IMR-90 (cell line): ENCODE measurements around the gene S100A16. TPM values are rescaled to one million over a fixed set of nuclear protein-coding genes. Genes with fewer than 3 reads are reported as not detected.

Source experiments
- ATAC-seq: fragments of 200-7000 bp; cut with Tn5 transposase; 2 replicates; pipeline ENCODE4 v1.9.1; 2020; ENCODE audit warnings: low read depth, mild to moderate bottlenecking, moderate library complexity
- BruUV-seq: library from RNA; stranded (reverse); fragments of 400-500 nt; replicated peaks from 2 replicates; lab custom pipeline; 2021; lab: Mats Ljungman, UMichigan
- CTCF ChIA-PET: fragments of 300-600 bp; formaldehyde crosslinking; extraction: SDS; loops from one replicate; lab custom pipeline; 2021; ENCODE audit warnings: antibody characterized with exemption; lab: Yijun Ruan, JAX
- POLR2A ChIA-PET: fragments of 300-600 bp; sonication (Branson Sonifier 250); formaldehyde crosslinking; loops from one replicate; lab custom pipeline; 2022; ENCODE audit warnings: antibody characterized with exemption; ENCODE audit not compliant: unreplicated experiment; lab: Charles Lee
- DNase-seq: peaks from one replicate; pipeline ENCODE4 v3.0.0; 2013
- H2AFZ ChIP-seq: replicated peaks from 2 replicates; pipeline ENCODE3; 2013; ENCODE audit warnings: low read length, mild to moderate bottlenecking; ENCODE audit not compliant: poor library complexity
- H2AK5ac ChIP-seq: 2 replicates; pipeline ENCODE4 v1.6.1; 2013; ENCODE audit warnings: low read depth, low read length, inconsistent platforms
- H2AK9ac ChIP-seq: replicated peaks from 2 replicates; pipeline ENCODE3; 2013; ENCODE audit warnings: mild to moderate bottlenecking, low read depth, low read length, moderate library complexity; ENCODE audit not compliant: poor library complexity
- H2BK120ac ChIP-seq: 2 replicates; pipeline ENCODE4 v1.6.1; 2013; ENCODE audit warnings: low read depth, low read length, inconsistent platforms
- H2BK15ac ChIP-seq: 3 replicates; pipeline ENCODE4 v1.6.1; 2013; ENCODE audit warnings: low read depth, low read length, inconsistent platforms
- H2BK20ac ChIP-seq: 2 replicates; pipeline ENCODE4 v1.6.1; 2013; ENCODE audit warnings: low read depth, mild to moderate bottlenecking, inconsistent platforms, low read length, moderate library complexity
- H2BK5ac ChIP-seq: 2 replicates; pipeline ENCODE4 v1.6.1; 2013; ENCODE audit warnings: mild to moderate bottlenecking, low read depth, low read length, inconsistent platforms; ENCODE audit not compliant: poor library complexity, severe bottlenecking
- H3K14ac ChIP-seq: replicated peaks from 2 replicates; pipeline ENCODE4 v1.6.1; 2013; ENCODE audit warnings: low read depth, low read length, inconsistent platforms
- H3K18ac ChIP-seq: 2 replicates; pipeline ENCODE4 v1.6.1; 2013; ENCODE audit warnings: low read depth, low read length, control low read depth
- H3K23ac ChIP-seq: 2 replicates; pipeline ENCODE4 v1.6.1; 2013; ENCODE audit warnings: low read depth, low read length, inconsistent platforms
- H3K27ac ChIP-seq: 2 replicates; pipeline ENCODE4 v1.5.1; 2013; ENCODE audit warnings: mild to moderate bottlenecking, control low read depth, low read length; ENCODE audit not compliant: insufficient read depth
- H3K27me3 ChIP-seq: 2 replicates; pipeline ENCODE4 v1.6.1; 2013; ENCODE audit warnings: low read length; ENCODE audit not compliant: control insufficient read depth, insufficient read depth
- H3K36me3 ChIP-seq: 2 replicates; pipeline ENCODE4 v1.6.1; 2013; ENCODE audit warnings: low read length, mixed read lengths; ENCODE audit not compliant: control insufficient read depth, insufficient read depth
- H3K4ac ChIP-seq: 2 replicates; pipeline ENCODE4 v1.6.1; 2013; ENCODE audit warnings: low read depth, low read length, inconsistent platforms
- H3K4me1 ChIP-seq: 2 replicates; pipeline ENCODE4 v1.6.1; 2013; ENCODE audit warnings: low read length, mixed read lengths; ENCODE audit not compliant: control insufficient read depth, insufficient read depth
- H3K4me2 ChIP-seq: 2 replicates; pipeline ENCODE4 v1.6.1; 2013; ENCODE audit warnings: low read depth, mild to moderate bottlenecking, control low read depth, low read length, moderate library complexity
- H3K4me3 ChIP-seq: 2 replicates; pipeline ENCODE4 v1.5.1; 2013; ENCODE audit warnings: low read depth, mild to moderate bottlenecking, control low read depth, low read length, moderate library complexity; ENCODE audit not compliant: insufficient read depth
- H3K56ac ChIP-seq: 2 replicates; pipeline ENCODE4 v1.6.1; 2013; ENCODE audit warnings: low read length, inconsistent platforms; ENCODE audit not compliant: insufficient read depth; ENCODE audit errors: extremely low read depth
- H3K79me1 ChIP-seq, 2 experiments: 2 replicates each; pipeline ENCODE4 v1.6.1; 2013; ENCODE audit warnings: low read length in 2 of 2, inconsistent platforms in 1 of 2, low read depth in 1 of 2
- H3K9ac ChIP-seq: 2 replicates; pipeline ENCODE4 v1.6.1; 2013; ENCODE audit warnings: low read depth, low read length, control low read depth
- H3K9me1 ChIP-seq: 2 replicates; pipeline ENCODE4 v1.6.1; 2013; ENCODE audit warnings: low read length, inconsistent platforms; ENCODE audit not compliant: insufficient read depth
- H3K9me3 ChIP-seq: 2 replicates; pipeline ENCODE4 v1.6.1; 2013; ENCODE audit warnings: low read length; ENCODE audit not compliant: control insufficient read depth, insufficient read depth
- H4K20me1 ChIP-seq: 2 replicates; pipeline ENCODE4 v1.6.1; 2013; ENCODE audit warnings: low read length, inconsistent platforms; ENCODE audit not compliant: insufficient read depth
- H4K5ac ChIP-seq: 2 replicates; pipeline ENCODE4 v1.6.1; 2013; ENCODE audit warnings: mild to moderate bottlenecking, low read depth, low read length, control low read depth
- H4K8ac ChIP-seq, 2 experiments: 2 replicates each; pipeline ENCODE4 v1.6.1; 2013; ENCODE audit warnings: low read depth in 2 of 2, low read length in 2 of 2, control low read depth in 1 of 2, inconsistent platforms in 1 of 2
- H4K91ac ChIP-seq: 2 replicates; pipeline ENCODE4 v1.6.1; 2013; ENCODE audit warnings: low read depth, low read length, inconsistent platforms; ENCODE audit not compliant: insufficient read depth
- CTCF ChIP-seq: conservative IDR thresholded peaks from 2 replicates; pipeline ENCODE4 v1.5.1; 2012; ENCODE audit warnings: mild to moderate bottlenecking, low read depth, low read length, improper control_type of control experiment
- MAZ ChIP-seq: IDR thresholded peaks from 2 replicates; pipeline ENCODE4 v1.6.1; 2012; ENCODE audit warnings: low read depth, mild to moderate bottlenecking, low read length, improper control_type of control experiment, moderate library complexity, borderline replicate concordance
- MXI1 ChIP-seq: IDR thresholded peaks from 2 replicates; pipeline ENCODE4 v1.6.1; 2012; ENCODE audit warnings: low read depth, mild to moderate bottlenecking, low read length, moderate library complexity, borderline replicate concordance
- NFE2L2 ChIP-seq: fragments of 150-350 bp; IDR thresholded peaks from 2 replicates; pipeline ENCODE4 v1.6.1; 2016; ENCODE audit warnings: low read depth, mild to moderate bottlenecking, low read length
- RAD21 ChIP-seq: IDR thresholded peaks from 2 replicates; pipeline ENCODE4 v1.6.1; 2012; ENCODE audit warnings: low read length, improper control_type of control experiment
- RCOR1 ChIP-seq: IDR thresholded peaks from 2 replicates; pipeline ENCODE4 v1.6.1; 2012; ENCODE audit warnings: mild to moderate bottlenecking, low read length, improper control_type of control experiment; ENCODE audit not compliant: insufficient replicate concordance
- RFX5 ChIP-seq: IDR thresholded peaks from 2 replicates; pipeline ENCODE4 v1.8.0; 2012; ENCODE audit warnings: low read depth, mild to moderate bottlenecking, low read length, moderate library complexity
- USF2 ChIP-seq: fragments of 150-350 bp; IDR thresholded peaks from 2 replicates; pipeline ENCODE4 v1.6.1; 2017; ENCODE audit warnings: mild to moderate bottlenecking, antibody characterized with exemption, low read length, low read depth
- WGBS, 2 experiments: methylation state at CpG; one replicate each; pipeline versions ENCODE4 v1.1.5 to v1.1.7; 2013; ENCODE audit warnings: missing lambda C conversion rate in 2 of 2; ENCODE audit not compliant: insufficient read length in 1 of 2; ENCODE audit errors: extremely low coverage in 2 of 2; 5-methylcytosine and 5-hydroxymethylcytosine counted together
- dilution Hi-C: fragments of 300-500 bp; cut with HindIII; formaldehyde crosslinking; loops from one replicate; pipeline ENCODE4 v1.14.3; 2018; ENCODE audit warnings: low sequenced_read_pairs; ENCODE audit not compliant: unreplicated experiment
- in situ Hi-C: fragments of 300-500 bp; cut with MboI; formaldehyde crosslinking; loops from 3 replicates; pipeline ENCODE4 v1.14.3; 2019; ENCODE audit warnings: low sequenced_read_pairs, inconsistent platforms, mixed read lengths
- intact Hi-C: fragments of 100-400 bp; cut with micrococcal nuclease; formaldehyde crosslinking; loops from 2 replicates; pipeline ENCODE4 v1.10.0; 2022
- polyA plus RNA-seq, 3 experiments: library from polyadenylated mRNA; depleted of rRNA; stranded (reverse); fragments of >200 nt; gene quantifications; 2 replicates each; pipeline ENCODE4 v1.2.3, GENCODE V29; 2012; ENCODE audit warnings: low replicate concordance in 1 of 3
- total RNA-seq: library from RNA; depleted of rRNA; stranded (reverse); fragments of >200 nt; gene quantifications from 2 replicates; pipeline ENCODE4 v1.2.3, GENCODE V29; 2012

S100A16 gene
- total and polyA plus RNA-seq, 2 of the 4 experiments (the other 2 are of a cell fraction): 201 to 515 TPM

- peaks cover 19% of the 10 kb centered on the region for H3K36me3 ChIP-seq
- H3K23ac ChIP-seq: no peak overlapping the region
- intact Hi-C loops (no loop called here), in situ Hi-C loops (no loop called here), dilution Hi-C loops (no loop called here)
- DNase-seq (no peak), ATAC-seq (no peak)
- H2AFZ ChIP-seq: no peak overlapping the region
- no peak overlapping the region for H4K91ac ChIP-seq
- CTCF ChIA-PET: no interaction called here
- H3K18ac ChIP-seq: no peak overlapping the region
- H3K4me1 ChIP-seq: peaks cover 8% of the 10 kb centered on the region
- H4K20me1 ChIP-seq: no peaks in the 10 kb centered on the region
- H3K9ac ChIP-seq: no peak overlapping the region
- no CpG with 5 or more reads among the region's 6 CpGs for WGBS, 2 experiments
- H3K79me1 ChIP-seq: peaks cover 6 to 30% of the 10 kb centered on the region in 2 experiments
- H3K27ac ChIP-seq: no peak overlapping the region
- H3K9me3 ChIP-seq: no peaks in the 10 kb centered on the region
- BruUV-seq: no TSS peak
- no peak overlapping the region for H3K56ac ChIP-seq
- H4K5ac ChIP-seq: no peak overlapping the region
- H3K14ac ChIP-seq: no peak overlapping the region
- H2AK9ac ChIP-seq: no peak overlapping the region
- no peak overlapping the region for H2AK5ac ChIP-seq
- no peak overlapping the region for H2BK120ac ChIP-seq
- no peak overlapping the region for H3K4me2 ChIP-seq
- no peak overlapping the region for H3K4ac ChIP-seq
- TF ChIP-seq RFX5 (no peak), MAZ (no peak), RCOR1 (no peak), NFE2L2 (no peak), USF2 (no peak), RAD21 (no peak), MXI1 (no peak), CTCF (no peak)
- POLR2A ChIA-PET: no interaction called here
- no peaks in the 10 kb centered on the region; the same call in 1 of the 2 replicates for H3K9me1 ChIP-seq
- H2BK20ac ChIP-seq: no peak overlapping the region
- H4K8ac ChIP-seq: no peak overlapping the region
- H2BK15ac ChIP-seq: no peak overlapping the region
- H2BK5ac ChIP-seq: no peak overlapping the region
- H3K27me3 ChIP-seq: no peaks in the 10 kb centered on the region
- no peak overlapping the region for H3K4me3 ChIP-seq
Observed at GRCh38 chr1:153602749-153603148, 10.2 kb downstream of the S100A16 start.
